GM08714 (cell line): Measurements from ENCODE around the gene TM2D1.
"Not testable (repeated sequence)": the region's sequence is repeated elsewhere in the genome, so short reads cannot be mapped to it uniquely, and the experiment has no call there.

Experiments used
- H3K4me3 ChIP-seq: fragments of 200-500 bp; sonication (Bioruptor generic); 2 replicates; pipeline ENCODE4 v1.5.1; 2014; ENCODE audit warnings: mild to moderate bottlenecking, low read length, inconsistent platforms
- ZNF274 ChIP-seq: IDR thresholded peaks from 2 replicates; pipeline ENCODE4 v1.6.1; 2012; ENCODE audit warnings: mild to moderate bottlenecking, low read depth, low read length

TM2D1 gene

GRCh38 chr1:61741711-61742619 lies 17.0 kb upstream of the TM2D1 start, which contains the start of gene PATJ:
TSS of gene PATJ (plus strand) at chr1:61742480. CDS start at chr1:61762893, 20,413 bp downstream.
- TF ChIP-seq ZNF274 = no peak
- peak within 1 kb of the TSS; percentile 79 for H3K4me3 ChIP-seq

DNA sequence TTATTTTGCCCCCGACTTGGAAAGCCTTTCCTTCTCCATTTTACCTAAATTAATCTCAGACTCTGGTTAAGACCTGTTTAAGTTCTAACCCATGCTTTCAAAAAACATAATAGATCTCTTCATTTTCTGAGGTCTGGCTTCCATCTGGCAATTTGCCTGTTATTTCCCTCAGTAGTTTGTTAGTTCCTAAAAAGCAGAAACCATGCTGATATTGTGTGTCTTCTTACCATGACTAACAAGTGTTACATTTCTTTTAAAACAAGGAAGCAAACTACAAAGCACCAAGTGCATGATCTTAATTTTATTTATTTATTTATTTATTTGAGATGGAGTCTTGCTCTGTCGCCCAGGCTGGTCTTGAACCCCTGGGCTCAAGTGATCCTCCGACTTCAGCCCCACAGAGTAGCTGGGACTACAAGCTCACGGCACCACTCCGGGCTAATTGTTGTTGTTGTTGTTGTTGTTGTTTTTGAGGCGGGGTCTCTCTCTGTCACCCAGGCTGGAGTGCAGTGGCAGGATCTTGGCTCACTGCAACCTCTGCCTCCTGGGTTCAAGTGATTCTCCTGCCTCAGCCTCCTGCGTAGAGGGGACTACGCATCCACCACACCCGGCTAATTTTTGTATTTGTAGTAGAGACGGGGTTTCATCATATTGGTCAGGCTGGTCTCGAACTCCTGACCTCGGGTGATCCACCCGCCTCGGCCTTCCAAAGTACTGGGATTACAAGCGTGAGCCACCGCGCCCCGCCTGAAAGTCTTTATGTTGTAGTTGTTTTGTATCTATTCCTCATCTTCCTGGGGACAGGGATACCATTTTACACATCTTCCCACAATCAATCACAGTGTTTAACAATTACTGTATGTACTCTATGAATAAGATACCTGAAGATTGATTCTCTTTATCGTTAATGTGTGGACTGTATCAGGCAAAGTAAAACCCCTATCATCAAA lies 16.1 kb upstream of the TM2D1 start:
- no peak for TF ChIP-seq ZNF274
- no peak overlapping the region; the same call in 1 of the 2 replicates for H3K4me3 ChIP-seq

- no peak overlapping the region for H3K4me3 ChIP-seq
- TF ChIP-seq ZNF274 = no peak
These were observed 7.8 kb upstream of the TM2D1 start for GRCh38 chr1:61732726-61733125.

GRCh38 chr1:61730679-61731078 lies 5.7 kb upstream of the TM2D1 start:
- not testable (repeated sequence) for H3K4me3 ChIP-seq

DNA sequence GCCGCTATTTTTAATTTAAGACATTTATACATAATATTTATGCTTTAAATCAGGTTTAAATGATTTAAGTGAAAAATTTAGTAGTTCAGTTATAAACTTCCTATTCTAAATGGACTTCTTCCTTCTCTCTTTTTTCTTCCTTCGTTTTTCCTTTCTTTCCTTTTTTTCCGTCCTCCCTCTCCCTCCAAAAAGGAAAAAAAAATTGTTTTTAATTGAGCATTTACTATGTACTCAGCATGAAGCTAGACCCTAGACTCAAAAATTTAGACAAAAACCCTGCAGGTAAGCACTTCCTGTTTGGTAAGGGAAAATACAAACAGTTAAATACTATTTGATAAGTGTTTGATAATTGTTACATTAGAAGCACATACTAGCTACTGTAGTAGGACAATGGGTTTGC lies 2.6 kb upstream of the TM2D1 start:
- H3K4me3 ChIP-seq = no peak overlapping the region
- no peak for TF ChIP-seq ZNF274

- H3K4me3 ChIP-seq = peak overlapping the region; percentile 81
- no peak for TF ChIP-seq ZNF274
These were observed 482 bp downstream of the TM2D1 start for GRCh38 chr1:61724506-61724812.

- not testable (repeated sequence) for H3K4me3 ChIP-seq
These were observed 5.8 kb downstream of the TM2D1 start for GRCh38 chr1:61718996-61719663.

DNA sequence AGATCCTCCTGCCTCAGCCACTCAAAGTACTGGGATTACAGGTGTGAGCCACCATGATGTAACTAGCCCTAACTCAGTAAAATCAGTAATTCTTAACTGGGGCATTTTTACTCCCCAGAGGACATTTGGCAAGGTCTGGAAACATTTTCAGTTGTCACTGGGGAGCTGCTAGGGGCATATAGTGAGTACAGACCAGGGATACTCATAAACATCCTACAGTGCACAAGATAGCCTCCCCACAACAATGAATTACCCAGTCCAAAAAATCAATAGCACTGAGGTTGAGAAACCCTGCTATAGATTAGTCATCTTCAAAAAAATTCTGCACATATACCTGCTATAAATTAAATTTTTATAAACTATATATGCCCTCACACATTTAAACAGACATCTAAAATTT lies 13.0 kb downstream of the TM2D1 start:
- no peak overlapping the region for H3K4me3 ChIP-seq
- TF ChIP-seq ZNF274 = no peak

GRCh38 chr1:61711257-61711656 lies 13.7 kb downstream of the TM2D1 start:
- not testable (repeated sequence) for H3K4me3 ChIP-seq

GRCh38 chr1:61709908-61710289 lies 15.0 kb downstream of the TM2D1 start:
- no peak overlapping the region for H3K4me3 ChIP-seq
- no peak for TF ChIP-seq ZNF274

GRCh38 chr1:61708953-61709907 lies 15.7 kb downstream of the TM2D1 start:
- TF ChIP-seq ZNF274 = no peak

GRCh38 chr1:61699911-61700851 lies 24.8 kb downstream of the TM2D1 start:
- no peak overlapping the region for H3K4me3 ChIP-seq
- TF ChIP-seq ZNF274 = no peak

More at GRCh38 chr1:61708953-61709907, 15.7 kb downstream of the TM2D1 start:
- no peak overlapping the region for H3K4me3 ChIP-seq
